Tibial nerve (tissue), 4 donors: ENCODE results near the gene ZBTB16. TPM values are rescaled to one million over a fixed set of nuclear protein-coding genes. Genes with fewer than 3 reads are reported as not detected.
A peak's percentile ranks its signal among the peaks of the same experiment; 100 is the strongest.

Source experiments
- DNase-seq, 2 donors: peaks; one replicate each; pipeline ENCODE4 v3.0.0-alpha.2; 2019; ENCODE audit warnings: low spot score in 2 of 2
- H3K27ac ChIP-seq, 4 donors: fragments of 200-600 bp; sonication (generic) in 3 of 4; one replicate each; pipeline ENCODE4 v1.5.1; 2017 to 2019; ENCODE audit warnings: mild to moderate bottlenecking in 1 of 4
- H3K27me3 ChIP-seq, 2 donors: fragments of 200-600 bp; sonication (generic) in 1 of 2; one replicate each; pipeline versions ENCODE4 v1.5.1 to v1.6.0; 2017 to 2019
- H3K36me3 ChIP-seq, 3 donors: fragments of 200-600 bp; sonication (generic); one replicate each; pipeline ENCODE4 v1.5.1; 2018 to 2019
- H3K4me1 ChIP-seq, 4 donors: fragments of 200-600 bp; sonication (generic) in 3 of 4; one replicate each; pipeline ENCODE4 v1.5.1; 2017 to 2019
- H3K4me3 ChIP-seq, 4 donors: fragments of 200-600 bp; sonication (generic) in 3 of 4; one replicate each; pipeline ENCODE4 v1.5.1; 2017 to 2019; ENCODE audit warnings: mild to moderate bottlenecking in 1 of 4, moderate library complexity in 1 of 4
- H3K9me3 ChIP-seq, 4 donors: fragments of 200-600 bp; sonication (generic) in 3 of 4; one replicate each; pipeline ENCODE4 v1.5.1; 2017 to 2019
- CTCF ChIP-seq, 5 experiments: fragments of 200-600 bp in 3 of 5; fragments of 450-650 bp in 2 of 5; sonication (generic) in 3 of 5; IDR thresholded peaks; one replicate each; pipeline ENCODE4 v1.5.1; 2016 to 2019; ENCODE audit warnings: antibody characterized with exemption in 5 of 5, mild to moderate bottlenecking in 3 of 5, moderate library complexity in 2 of 5
- EP300 ChIP-seq, 2 donors: sonication (generic); formaldehyde crosslinking; IDR thresholded peaks; one replicate each; pipeline ENCODE4 v1.6.1; 2017; ENCODE audit warnings: antibody characterized with exemption in 2 of 2, mild to moderate bottlenecking in 1 of 2
- POLR2A ChIP-seq, 2 donors: fragments of 450-650 bp; IDR thresholded peaks; one replicate each; pipeline ENCODE4 v1.6.1; 2017; ENCODE audit warnings: antibody characterized with exemption in 2 of 2, mild to moderate bottlenecking in 2 of 2, moderate library complexity in 2 of 2
- WGBS, 2 donors: methylation state at CpG; one replicate each; pipeline ENCODE4 v1.1.5; 2018; 5-methylcytosine and 5-hydroxymethylcytosine counted together
- total RNA-seq, 4 donors: library from RNA; depleted of rRNA; stranded (reverse); fragments of >200 nt; gene quantifications; one replicate each; pipeline ENCODE4 v1.1.0, GENCODE V29; 2016

The ZBTB16 gene
- total RNA-seq, 4 donors from 2014 or later: 405 to 756 (median 580) TPM

- DNase-seq: peak in 1 of 2 donors; percentile 9
- no peaks in the 10 kb centered on the region for H3K9me3 ChIP-seq
- no peaks in the 10 kb centered on the region for H3K36me3 ChIP-seq
- TF ChIP-seq POLR2A (IDR thresholded peaks at IDR 0.05) (no peak), EP300 (IDR thresholded peaks at IDR 0.05) (no peak), CTCF (IDR thresholded peaks at IDR 0.05) (no peak)
- 87 to 89% methylated on average over 6 to 7 of the region's 7 CpGs for WGBS, 2 donors
- H3K27ac ChIP-seq: peak overlapping the region; percentile 95 to 99 (median 96)
- no peaks in the 10 kb centered on the region for H3K27me3 ChIP-seq
- peaks cover 30 to 99% (median 95%) of the 10 kb centered on the region in 4 donors for H3K4me1 ChIP-seq
- no peak overlapping the region for H3K4me3 ChIP-seq
Measured at GRCh38 chr11:114165326-114166230, 106.1 kb downstream of the ZBTB16 start.

GRCh38 chr11:114166362-114166761, 106.9 kb downstream of the ZBTB16 start:
- WGBS, 2 donors: 41 to 52% methylated on average over 4 of the region's 4 CpGs
- H3K9me3 ChIP-seq: no peaks in the 10 kb centered on the region
- TF ChIP-seq POLR2A (IDR thresholded peaks at IDR 0.05) (no peak), EP300 (IDR thresholded peaks at IDR 0.05) (no peak), CTCF (IDR thresholded peaks at IDR 0.05) (no peak)
- no peak for DNase-seq
- peak overlapping the region; percentile 95 to 99 (median 96) for H3K27ac ChIP-seq
- no peaks in the 10 kb centered on the region for H3K27me3 ChIP-seq
- no peak overlapping the region for H3K4me3 ChIP-seq
- peaks cover 33 to 99% (median 95%) of the 10 kb centered on the region in 4 donors for H3K4me1 ChIP-seq
- no peaks in the 10 kb centered on the region for H3K36me3 ChIP-seq

GRCh38 chr11:114166897-114167323, 107.4 kb downstream of the ZBTB16 start:
- H3K27me3 ChIP-seq: no peaks in the 10 kb centered on the region
- H3K27ac ChIP-seq: peak overlapping the region; percentile 95 to 99 (median 96)
- WGBS, 2 donors: 1% methylated on average over 3 of the region's 3 CpGs
- H3K36me3 ChIP-seq: peaks cover 0 to 4% (median 0%) of the 10 kb centered on the region in 3 donors
- no peak overlapping the region for H3K4me3 ChIP-seq
- DNase-seq: peak; percentile 14 to 79
- no peaks in the 10 kb centered on the region for H3K9me3 ChIP-seq
- TF ChIP-seq CTCF (IDR thresholded peaks at IDR 0.05) (no peak), POLR2A (IDR thresholded peaks at IDR 0.05) (peak in 1 of 2 donors; percentile 40), EP300 (IDR thresholded peaks at IDR 0.05) (peak; percentile 92 to 95)
- H3K4me1 ChIP-seq: peaks cover 27 to 99% (median 95%) of the 10 kb centered on the region in 4 donors

- Histone ChIP-seq H3K4me3 (no peak overlapping the region), H3K4me1 (peaks cover 27 to 99% (median 95%) of the 10 kb centered on the region in 4 donors), H3K27ac (peak overlapping the region; percentile 90 to 99 (median 95)), H3K27me3 (no peaks in the 10 kb centered on the region), H3K36me3 (peaks cover 0 to 8% (median 0%) of the 10 kb centered on the region in 3 donors), H3K9me3 (no peaks in the 10 kb centered on the region)
- WGBS, 2 donors: 25 to 31% methylated on average over 5 of the region's 5 CpGs
- DNase-seq: no peak
- TF ChIP-seq CTCF (IDR thresholded peaks at IDR 0.05): no peak
- no peak for TF ChIP-seq POLR2A (IDR thresholded peaks at IDR 0.05)
- no peak for TF ChIP-seq EP300 (IDR thresholded peaks at IDR 0.05)
Measured at GRCh38 chr11:114167355-114167754, 107.8 kb downstream of the ZBTB16 start.
